Fibroblast of lung (primary cell): ENCODE measurements around the gene ASIC3. TPM values are rescaled to one million over a fixed set of nuclear protein-coding genes. Genes with fewer than 3 reads are reported as not detected.
"Not testable (repeated sequence)": the region's sequence is repeated elsewhere in the genome, so short reads cannot be mapped to it uniquely, and the experiment has no call there.

ENCODE experiments used
- DNase-seq, 2 donors: peaks; one replicate each; pipeline versions ENCODE4 v3.0.0 to v3.0.0-alpha.2; 2010; ENCODE audit warnings: low read depth in 2 of 2
- H2AFZ ChIP-seq: 2 replicates; pipeline ENCODE4 v1.5.1; 2012; ENCODE audit warnings: low read length, control low read depth, inconsistent platforms
- H3K27ac ChIP-seq: 2 replicates; pipeline ENCODE4 v1.5.1; 2011; ENCODE audit warnings: low read length, control low read depth; ENCODE audit not compliant: insufficient read depth
- H3K27me3 ChIP-seq: 2 replicates; pipeline ENCODE4 v1.5.1; 2011; ENCODE audit warnings: mild to moderate bottlenecking, low read length; ENCODE audit not compliant: control insufficient read depth, insufficient read depth
- H3K36me3 ChIP-seq: 2 replicates; pipeline ENCODE4 v1.5.1; 2011; ENCODE audit warnings: low read length; ENCODE audit not compliant: control insufficient read depth, insufficient read depth
- H3K4me1 ChIP-seq: 2 replicates; pipeline ENCODE4 v1.5.1; 2011; ENCODE audit warnings: low read length; ENCODE audit not compliant: control insufficient read depth, insufficient read depth; ENCODE audit errors: extremely low read depth
- H3K4me2 ChIP-seq: 2 replicates; pipeline ENCODE4 v1.5.1; 2011; ENCODE audit warnings: low read length, control low read depth; ENCODE audit not compliant: insufficient read depth; ENCODE audit errors: extremely low read depth
- H3K4me3 ChIP-seq, 4 experiments: fragments of 200-600 bp in 1 of 4; sonication (generic) in 1 of 4; replicated peaks in 1 of 4; 2 replicates each; pipeline ENCODE4 v1.5.1; 2011 to 2016; ENCODE audit warnings: low read length in 4 of 4, low read depth in 3 of 4, mild to moderate bottlenecking in 3 of 4, control low read depth in 2 of 4, inconsistent platforms in 1 of 4, mixed read lengths in 1 of 4; ENCODE audit not compliant: insufficient read depth in 1 of 4; ENCODE audit errors: control extremely low read depth in 1 of 4
- H3K79me2 ChIP-seq: 2 replicates; pipeline ENCODE4 v1.5.1; 2012; ENCODE audit warnings: mild to moderate bottlenecking, low read length, inconsistent platforms; ENCODE audit not compliant: control insufficient read depth, insufficient read depth
- H3K9ac ChIP-seq: 2 replicates; pipeline ENCODE4 v1.5.1; 2011; ENCODE audit warnings: mild to moderate bottlenecking, low read length, control low read depth; ENCODE audit not compliant: insufficient read depth
- H3K9me3 ChIP-seq: 2 replicates; pipeline ENCODE4 v1.5.1; 2012; ENCODE audit warnings: low read depth, low read length; ENCODE audit not compliant: control insufficient read depth, insufficient read depth
- H4K20me1 ChIP-seq: 2 replicates; pipeline ENCODE4 v1.5.1; 2011; ENCODE audit warnings: low read length; ENCODE audit not compliant: control insufficient read depth, insufficient read depth; ENCODE audit errors: extremely low read depth
- CTCF ChIP-seq, 2 donors: IDR thresholded peaks in 1 of 2; conservative IDR thresholded peaks in 1 of 2; 1 replicate in 1 of 2; 2 replicates in 1 of 2; pipeline ENCODE4 v1.5.1; 2011 to 2012; ENCODE audit warnings: low read length in 2 of 2, control low read depth in 1 of 2, inconsistent platforms in 1 of 2, low read depth in 1 of 2, mild to moderate bottlenecking in 1 of 2
- EZH2 ChIP-seq: IDR thresholded peaks from 2 replicates; pipeline ENCODE4 v1.5.1; 2012; ENCODE audit warnings: low read length, control low read depth, mild to moderate bottlenecking; ENCODE audit errors: missing control alignments
- polyA plus RNA-seq, 2 donors: library from polyadenylated mRNA; depleted of rRNA in 1 of 2; stranded (reverse) in 1 of 2; unstranded in 1 of 2; fragments of >200 nt; gene quantifications; 2 replicates each; pipeline ENCODE4 v1.2.1, GENCODE V29; 2011 to 2012; ENCODE audit warnings: missing spikeins in 1 of 2
- total RNA-seq: library from RNA; depleted of rRNA; stranded (reverse); fragments of >200 nt; gene quantifications from 2 replicates; pipeline ENCODE4 v1.2.1, GENCODE V29; 2014

The ASIC3 gene
- total and polyA plus RNA-seq, 2 donors (not counting 1 experiment from before 2014, with no cell fraction given) = 0.07 to 0.17 TPM

- no peak for TF ChIP-seq CTCF (conservative IDR thresholded peaks at IDR 0.05 in 1 of 2, IDR thresholded peaks at IDR 0.05 in 1 of 2; ENCODE audit: low read depth in 1 of 2, low read length in 2 of 2)
- no peak for TF ChIP-seq EZH2
- Histone ChIP-seq H3K27me3 (peaks cover 8% of the 10 kb centered on the region), H3K9me3 (no peaks in the 10 kb centered on the region), H3K36me3 (no peaks in the 10 kb centered on the region), H3K9ac (no peak overlapping the region), H3K27ac (no peak overlapping the region), H3K79me2 (no peaks in the 10 kb centered on the region), H4K20me1 (no peaks in the 10 kb centered on the region), H3K4me1 (no peaks in the 10 kb centered on the region), H3K4me2 (no peak overlapping the region), H2AFZ (no peak overlapping the region), H3K4me3 (no peak overlapping the region)
- DNase-seq = no peak
Observed at GRCh38 chr7:151010037-151010306, 38.4 kb upstream of the ASIC3 start.

GRCh38 chr7:151010307-151011096 lies 37.8 kb upstream of the ASIC3 start:
- H3K79me2 ChIP-seq = no peaks in the 10 kb centered on the region
- no peak overlapping the region for H3K4me3 ChIP-seq
- H3K4me2 ChIP-seq = no peak overlapping the region
- no peaks in the 10 kb centered on the region for H3K36me3 ChIP-seq
- H2AFZ ChIP-seq = no peak overlapping the region
- no peaks in the 10 kb centered on the region for H3K9me3 ChIP-seq
- H3K27ac ChIP-seq = no peak overlapping the region
- TF ChIP-seq EZH2 (no peak), CTCF (conservative IDR thresholded peaks at IDR 0.05 in 1 of 2, IDR thresholded peaks at IDR 0.05 in 1 of 2; ENCODE audit: low read depth in 1 of 2, low read length in 2 of 2) (no peak)
- peaks cover 8% of the 10 kb centered on the region for H3K27me3 ChIP-seq
- no peaks in the 10 kb centered on the region for H3K4me1 ChIP-seq
- peak in 1 of 2 donors; percentile 32 for DNase-seq
- H4K20me1 ChIP-seq = no peaks in the 10 kb centered on the region
- H3K9ac ChIP-seq = no peak overlapping the region

- no peaks in the 10 kb centered on the region for H3K36me3 ChIP-seq
- H3K79me2 ChIP-seq = no peaks in the 10 kb centered on the region
- H3K27me3 ChIP-seq = peaks cover 8% of the 10 kb centered on the region
- H3K4me3 ChIP-seq = no peak overlapping the region
- DNase-seq = no peak
- no peak overlapping the region for H3K27ac ChIP-seq
- TF ChIP-seq CTCF (conservative IDR thresholded peaks at IDR 0.05 in 1 of 2, IDR thresholded peaks at IDR 0.05 in 1 of 2; ENCODE audit: low read depth in 1 of 2, low read length in 2 of 2) (no peak), EZH2 (no peak)
- no peaks in the 10 kb centered on the region for H3K4me1 ChIP-seq
- no peak overlapping the region for H3K9ac ChIP-seq
- no peaks in the 10 kb centered on the region for H3K9me3 ChIP-seq
- no peak overlapping the region for H2AFZ ChIP-seq
- no peaks in the 10 kb centered on the region for H4K20me1 ChIP-seq
- no peak overlapping the region for H3K4me2 ChIP-seq
Observed at GRCh38 chr7:151011097-151011409, 37.3 kb upstream of the ASIC3 start.

- H3K27me3 ChIP-seq, H3K4me1 ChIP-seq, DNase-seq, H4K20me1 ChIP-seq, H3K27ac ChIP-seq, H3K9ac ChIP-seq, H3K79me2 ChIP-seq, H3K4me3 ChIP-seq, H3K4me2 ChIP-seq, H2AFZ ChIP-seq, H3K9me3 ChIP-seq, H3K36me3 ChIP-seq: not testable (repeated sequence)
Observed at GRCh38 chr7:151011616-151012015, 36.7 kb upstream of the ASIC3 start.
